ENCODE measurements around the gene GABRP.
"Not testable (repeated sequence)": the region's sequence is repeated elsewhere in the genome, so short reads cannot be mapped to it uniquely, and the experiment has no call there.

Gene GABRP, protein sequence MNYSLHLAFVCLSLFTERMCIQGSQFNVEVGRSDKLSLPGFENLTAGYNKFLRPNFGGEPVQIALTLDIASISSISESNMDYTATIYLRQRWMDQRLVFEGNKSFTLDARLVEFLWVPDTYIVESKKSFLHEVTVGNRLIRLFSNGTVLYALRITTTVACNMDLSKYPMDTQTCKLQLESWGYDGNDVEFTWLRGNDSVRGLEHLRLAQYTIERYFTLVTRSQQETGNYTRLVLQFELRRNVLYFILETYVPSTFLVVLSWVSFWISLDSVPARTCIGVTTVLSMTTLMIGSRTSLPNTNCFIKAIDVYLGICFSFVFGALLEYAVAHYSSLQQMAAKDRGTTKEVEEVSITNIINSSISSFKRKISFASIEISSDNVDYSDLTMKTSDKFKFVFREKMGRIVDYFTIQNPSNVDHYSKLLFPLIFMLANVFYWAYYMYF

DNA sequence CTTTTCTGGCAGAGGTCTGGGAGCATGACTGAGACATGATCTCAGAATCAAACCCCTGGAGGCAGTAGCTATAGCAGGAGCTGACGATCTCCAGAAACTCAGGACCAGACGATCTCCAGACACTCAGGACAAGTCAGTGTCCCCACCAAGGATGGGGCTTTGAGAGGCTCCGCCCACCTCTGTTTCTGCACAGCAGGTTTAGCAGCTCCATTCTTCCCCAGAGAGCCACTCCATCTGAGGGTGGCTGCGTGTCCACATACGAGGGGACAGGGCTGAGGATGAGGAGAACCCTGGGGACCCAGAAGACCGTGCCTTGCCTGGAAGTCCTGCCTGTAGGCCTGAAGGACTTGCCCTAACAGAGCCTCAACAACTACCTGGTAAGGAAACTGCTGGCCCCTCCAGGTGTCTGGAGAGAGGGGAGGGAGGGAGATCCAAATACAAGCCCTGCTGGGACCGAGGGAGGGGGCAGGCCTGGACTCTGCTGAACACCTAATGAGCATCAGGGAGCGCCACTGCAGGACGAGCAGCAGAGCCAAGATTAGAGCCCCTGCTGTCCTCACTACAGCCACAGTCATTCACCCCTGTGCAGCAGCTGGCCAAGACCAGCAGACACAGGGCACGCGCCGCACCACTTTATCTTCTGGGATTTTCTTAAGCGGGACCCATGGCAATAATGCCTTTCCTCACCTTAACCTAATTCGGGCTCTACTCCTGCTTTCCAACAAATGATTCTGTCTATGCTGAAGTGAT, at the start of gene GABRP:
Gene GABRP, plus strand, starts transcription at position 228 of the 750 bp plus-strand sequence. CDS start 4,891 bp downstream, outside the sequence.
- DNase-seq, result no peak

DNA sequence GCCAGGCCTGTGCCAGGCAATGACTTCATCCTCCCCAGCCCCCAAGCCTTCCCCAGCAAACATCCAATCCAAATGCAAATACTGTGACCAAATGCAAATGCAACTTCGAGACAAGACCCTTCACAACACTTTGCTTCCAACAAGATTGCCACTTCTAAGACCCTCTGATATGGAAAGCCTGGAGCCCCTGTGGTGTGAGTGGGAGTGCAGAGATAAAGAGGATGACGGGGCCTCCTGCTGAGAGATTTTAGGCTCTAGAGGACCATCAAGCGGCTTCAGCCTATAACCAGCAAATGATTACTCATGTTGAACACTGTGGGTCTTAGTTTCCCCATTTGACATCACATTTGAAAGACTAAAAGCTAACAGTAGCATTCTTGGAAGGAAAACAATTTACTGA, 46.6 kb upstream of the GABRP start:
- DNase-seq, result no peak

DNA sequence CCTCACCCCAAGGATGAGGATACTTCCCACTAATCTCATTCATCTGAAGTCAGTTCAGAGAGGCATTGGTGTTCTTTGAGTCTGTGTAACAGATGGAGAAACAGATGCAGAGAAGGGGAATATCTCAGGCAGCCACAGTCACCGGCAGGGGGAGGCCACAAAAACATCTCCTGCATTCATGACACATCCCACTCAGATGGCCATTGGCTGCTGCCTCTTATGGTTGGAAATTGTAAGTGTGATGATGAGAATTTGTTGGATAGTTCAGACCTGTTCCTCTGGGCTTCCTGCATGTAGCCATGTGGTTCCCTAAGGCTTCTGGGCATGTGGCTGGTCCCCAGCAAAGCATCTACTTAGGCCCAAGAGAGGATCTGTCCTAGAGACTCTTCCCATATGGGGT, 45.9 kb upstream of the GABRP start:
- no peak for DNase-seq

DNA sequence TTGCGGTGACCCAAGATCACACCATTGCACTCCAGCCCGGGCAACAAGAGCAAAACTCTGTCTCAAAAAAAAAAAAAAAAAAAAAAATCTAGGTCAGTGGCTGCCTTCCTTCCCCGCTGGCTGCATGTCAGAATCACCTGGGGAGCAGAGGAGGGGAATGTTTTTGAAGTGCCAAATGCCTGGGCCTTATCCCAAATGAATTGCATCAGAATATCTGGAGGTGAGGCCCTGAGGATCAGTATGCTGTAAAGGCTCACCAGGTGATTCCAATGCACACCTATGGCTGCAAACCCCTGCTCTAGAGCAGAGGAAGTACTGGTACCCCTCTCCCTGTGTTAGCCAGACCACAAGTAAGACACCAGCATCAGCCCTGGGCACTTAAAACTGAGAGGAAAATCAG, 44.7 kb upstream of the GABRP start:
- DNase-seq, result no peak

DNA sequence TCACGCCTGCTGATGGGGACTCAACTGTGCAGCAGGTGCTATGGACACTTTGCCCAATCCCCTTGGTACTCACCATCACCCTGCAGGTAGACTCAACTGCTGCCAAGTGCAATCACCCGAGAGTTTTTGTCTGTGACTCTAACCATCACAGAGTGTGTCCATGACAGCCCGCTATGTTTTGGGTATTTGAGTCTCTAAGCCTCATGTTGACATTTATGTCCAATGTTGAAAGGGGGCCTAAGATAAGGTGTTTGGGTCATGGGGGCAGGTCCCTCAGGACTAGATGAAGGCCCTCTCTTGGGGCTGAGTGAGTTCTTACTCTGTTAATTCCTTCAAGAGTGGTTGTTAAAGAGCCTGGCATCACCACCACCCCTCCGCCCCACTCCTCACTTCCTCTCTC, 44.1 kb upstream of the GABRP start:
- DNase-seq, result no peak

DNA sequence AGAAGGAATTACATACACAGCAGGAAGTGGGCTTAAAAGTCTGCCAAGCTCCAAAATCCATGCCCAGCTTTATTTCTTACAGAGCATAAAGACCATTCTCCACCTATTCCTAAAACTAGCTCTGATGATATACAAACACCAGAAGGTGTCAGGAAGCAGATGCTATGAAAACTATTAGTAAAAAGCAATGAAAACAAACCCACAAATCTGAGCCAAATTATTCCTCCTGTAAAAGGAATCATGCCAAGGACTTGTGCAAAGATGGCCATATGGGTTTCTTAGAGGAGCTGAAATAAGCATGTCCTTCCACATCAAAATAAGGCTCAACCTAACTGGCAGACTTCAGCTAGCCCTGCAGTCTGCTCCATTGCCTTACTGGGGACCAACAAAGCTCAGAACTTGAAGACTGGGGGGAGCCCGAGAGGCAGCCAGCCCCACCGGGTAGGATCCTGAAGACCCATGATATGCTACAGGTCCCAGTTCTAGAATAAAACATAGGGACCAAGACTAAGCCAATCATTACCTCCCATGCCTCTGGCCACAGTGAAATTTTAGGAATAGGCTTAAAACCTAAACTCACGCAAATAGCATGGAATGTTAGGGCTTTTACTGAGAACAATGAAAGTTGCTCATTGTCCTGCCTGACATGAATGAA, 42.8 kb upstream of the GABRP start:
- DNase-seq, result no peak

DNA sequence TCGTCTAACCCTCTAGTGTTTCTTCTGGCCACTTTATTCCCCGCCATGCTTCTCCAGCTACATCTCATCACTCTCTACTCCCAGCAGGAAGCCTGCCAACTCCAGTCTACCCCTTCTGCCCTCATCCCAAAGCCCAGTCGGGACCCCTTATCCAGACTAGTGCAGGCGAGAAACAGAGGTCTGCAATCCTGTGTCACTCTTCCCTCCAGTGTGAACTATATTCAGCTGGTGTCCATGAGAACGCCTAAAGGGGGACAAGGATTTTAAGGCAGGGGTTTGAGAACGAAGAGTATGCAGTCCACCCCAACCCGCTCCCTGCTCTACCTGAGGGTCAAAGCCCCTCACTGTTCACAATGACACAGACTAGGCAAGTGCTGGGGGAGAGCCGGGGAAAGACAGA, 41.7 kb upstream of the GABRP start:
- no peak for DNase-seq

DNA sequence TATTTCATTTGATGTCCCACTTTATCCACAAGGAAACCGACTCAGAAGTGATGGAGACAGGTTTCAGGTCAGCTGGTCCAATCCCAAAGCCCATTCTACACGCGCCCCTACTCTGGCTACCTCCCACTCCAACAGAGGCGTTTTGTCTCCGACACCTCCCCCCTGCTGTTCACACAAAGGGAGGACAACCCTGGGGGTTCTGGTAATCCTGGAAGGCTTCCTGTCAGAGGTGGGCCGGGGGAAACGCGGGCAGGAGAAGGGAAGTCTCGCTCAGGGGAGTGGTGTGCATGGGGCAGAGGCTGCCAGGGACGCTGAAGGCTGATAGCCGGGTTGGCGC, 39.7 kb upstream of the GABRP start:
- no peak for DNase-seq

DNA sequence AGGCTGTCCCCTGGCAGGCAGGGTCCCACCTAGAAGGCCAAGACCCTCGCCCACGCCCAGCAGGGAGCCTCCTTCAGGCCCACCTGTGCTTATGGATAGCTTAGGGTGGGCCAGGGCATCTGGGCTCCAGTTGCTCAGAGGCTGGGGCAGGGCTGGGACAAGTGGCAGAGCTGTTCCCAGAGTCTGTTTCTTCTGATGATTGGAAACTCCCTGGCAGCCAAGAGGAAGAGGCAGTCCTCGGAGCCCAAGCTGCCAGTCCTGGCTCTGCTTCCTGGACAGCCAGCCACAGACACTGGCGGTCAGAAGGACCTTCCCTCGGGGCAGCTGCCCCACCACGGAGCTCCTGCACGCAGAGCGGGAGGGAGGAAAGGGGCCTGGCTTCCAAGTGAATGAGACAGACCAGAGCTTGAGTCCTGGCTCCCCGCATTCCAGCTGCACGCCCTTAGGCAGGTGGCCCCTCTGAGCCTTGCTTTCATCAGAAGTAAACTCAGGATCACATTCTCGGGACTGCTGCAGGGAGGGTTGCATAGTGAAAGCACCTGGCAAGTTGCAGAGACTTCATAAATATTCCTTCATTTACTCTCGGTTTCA, 37.9 kb upstream of the GABRP start:
- DNase-seq, result no peak

DNA sequence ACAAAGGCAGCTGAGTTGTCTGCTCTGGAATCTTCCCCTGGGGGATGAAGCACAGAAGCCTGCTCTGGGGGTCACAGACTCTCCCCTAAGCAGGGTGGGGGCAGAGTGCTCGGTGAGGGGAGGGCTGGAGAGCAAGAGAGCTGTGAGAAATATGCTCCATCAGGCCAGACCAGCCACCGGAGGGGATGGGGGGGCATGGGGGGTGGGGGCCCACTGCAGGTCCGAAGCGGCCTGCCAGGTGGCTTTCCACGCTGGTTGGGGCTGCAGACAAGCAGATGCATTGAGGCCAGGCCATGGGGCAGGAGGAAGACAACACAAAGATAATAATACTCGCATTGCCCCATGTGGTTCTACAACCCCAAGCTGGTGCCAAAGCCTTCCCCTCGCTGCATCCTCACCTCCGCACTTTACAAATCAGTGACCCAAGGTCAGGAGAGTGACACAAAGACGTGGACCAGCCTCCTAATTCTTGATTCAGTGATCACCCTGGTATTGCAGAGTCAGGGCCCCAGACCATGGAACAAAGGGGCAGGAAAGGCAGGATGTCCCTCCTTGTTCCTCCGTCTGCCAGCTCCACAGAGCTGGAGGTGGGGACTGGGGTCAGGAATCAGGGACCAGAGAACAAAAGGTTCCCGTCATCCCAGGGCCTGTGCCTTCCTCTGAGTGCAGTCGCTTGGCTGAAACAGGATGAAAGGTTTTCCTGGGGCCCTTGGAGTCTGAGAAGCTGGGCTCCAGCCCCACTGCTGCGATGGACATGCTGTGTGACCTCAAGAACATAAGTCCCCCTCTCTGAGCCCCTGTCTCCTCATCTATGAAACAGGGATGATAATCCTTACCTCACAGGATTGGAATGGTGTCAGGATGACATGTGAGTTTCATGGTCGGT, 37.2 kb upstream of the GABRP start:
- DNase-seq, result no peak

DNA sequence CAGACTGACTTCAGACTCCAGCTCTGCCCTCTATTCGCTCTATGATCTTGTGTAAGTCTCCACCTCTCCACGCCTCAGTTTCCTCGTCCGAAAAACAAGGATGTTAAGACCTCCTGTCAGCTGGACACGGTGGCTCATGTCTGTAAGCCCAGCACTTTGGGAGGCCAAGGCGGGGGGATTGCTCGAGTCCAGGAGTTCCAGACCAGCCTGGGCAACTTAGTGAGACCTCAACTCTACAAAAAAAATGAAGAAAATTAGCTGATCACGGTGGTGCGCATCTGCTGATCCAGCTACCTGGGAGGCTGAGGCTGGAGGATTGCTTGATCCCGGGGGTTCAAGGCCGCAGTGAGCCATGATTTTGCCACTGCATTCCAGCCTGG, 36.6 kb upstream of the GABRP start:
- no peak for DNase-seq

DNA sequence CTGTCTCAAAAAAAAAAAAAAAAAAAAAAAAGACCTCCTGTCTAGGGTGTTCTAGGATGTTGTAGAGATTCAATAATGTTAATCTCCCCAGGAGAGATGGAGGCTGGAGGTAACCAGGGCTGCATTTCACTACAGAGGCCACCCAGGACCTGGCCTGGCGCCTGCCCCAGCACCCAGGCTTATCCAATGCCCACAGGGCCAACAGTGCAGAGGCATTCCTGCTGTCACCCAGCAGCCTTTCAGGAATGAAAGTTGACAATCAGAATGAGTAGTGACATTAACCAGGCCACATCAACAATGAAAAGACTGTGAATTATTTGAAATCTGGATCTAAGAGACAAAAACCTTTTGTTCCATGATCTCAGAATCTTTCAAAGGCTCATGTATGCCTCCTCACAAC, 36.2 kb upstream of the GABRP start:
- no peak for DNase-seq

DNA sequence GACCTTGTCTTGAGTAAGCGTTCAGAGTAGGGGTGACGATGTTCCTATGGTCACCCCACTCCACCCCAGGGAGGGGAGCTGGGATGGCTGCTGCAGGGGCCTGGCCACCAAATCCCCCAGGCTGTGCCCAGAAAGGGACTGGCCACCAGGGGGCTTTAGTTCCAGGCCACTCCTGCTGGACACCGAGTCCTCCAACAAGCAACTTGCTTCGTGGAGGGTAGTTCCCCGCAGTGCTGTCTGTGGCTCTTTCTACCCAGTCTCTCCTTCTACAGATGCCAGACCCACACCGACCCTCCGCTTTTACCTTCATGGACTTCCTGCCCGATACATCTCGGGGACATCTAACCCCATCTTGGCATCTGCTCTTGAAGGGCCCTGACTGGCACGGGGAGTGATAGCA, 35.7 kb upstream of the GABRP start:
- DNase-seq, result peak; percentile 16

DNA sequence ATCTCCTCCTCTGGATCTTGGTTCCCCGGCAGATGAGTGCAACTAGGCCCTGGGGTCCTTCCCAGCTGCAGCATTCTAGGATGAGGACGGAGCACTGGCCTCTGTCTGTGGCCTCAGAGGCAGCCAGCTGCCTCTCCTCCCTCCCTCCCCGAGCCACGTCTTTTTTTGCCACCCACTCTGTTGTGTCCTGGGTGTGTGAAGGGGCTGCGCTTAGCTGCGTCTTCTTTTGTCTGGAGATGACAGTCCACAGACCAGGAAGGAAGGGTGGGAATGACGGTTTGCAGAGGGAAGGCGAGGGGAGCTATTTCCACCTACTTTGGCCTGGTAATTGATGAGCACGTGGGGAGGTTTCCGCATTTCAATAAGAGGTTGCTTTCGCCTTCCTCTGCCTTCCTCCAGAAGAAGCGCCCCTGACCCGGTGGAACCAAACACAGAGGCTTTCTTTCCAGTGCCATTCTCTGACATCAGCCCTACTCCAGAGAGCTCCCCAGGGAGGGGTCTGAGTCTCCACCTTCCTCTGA, 34.5 kb upstream of the GABRP start:
- DNase-seq, result no peak

DNA sequence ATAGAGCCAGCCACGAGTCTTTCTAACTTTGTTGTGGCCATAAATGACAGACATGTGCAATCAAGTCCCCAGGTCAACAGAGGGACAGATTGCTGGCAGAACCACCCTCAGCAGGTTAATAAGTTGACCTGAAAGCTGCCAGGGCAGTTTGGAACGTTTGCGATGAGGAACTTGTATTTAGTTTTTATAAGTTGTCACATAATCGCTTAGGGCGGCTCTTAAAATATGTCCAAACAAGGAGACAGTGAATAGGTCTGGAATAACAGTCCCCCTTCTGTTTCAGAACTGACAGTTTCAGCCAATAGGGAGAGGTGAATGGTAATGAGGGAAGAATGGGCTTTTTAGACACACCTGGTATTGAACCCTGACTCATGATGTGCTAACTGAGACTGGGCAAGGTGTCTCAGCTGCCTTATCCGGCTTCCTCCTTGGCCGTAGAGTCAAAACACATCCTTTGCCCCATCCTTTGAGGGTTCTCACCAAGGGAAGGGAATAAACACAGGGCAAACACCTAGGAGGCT, 33.6 kb upstream of the GABRP start:
- no peak for DNase-seq

DNA sequence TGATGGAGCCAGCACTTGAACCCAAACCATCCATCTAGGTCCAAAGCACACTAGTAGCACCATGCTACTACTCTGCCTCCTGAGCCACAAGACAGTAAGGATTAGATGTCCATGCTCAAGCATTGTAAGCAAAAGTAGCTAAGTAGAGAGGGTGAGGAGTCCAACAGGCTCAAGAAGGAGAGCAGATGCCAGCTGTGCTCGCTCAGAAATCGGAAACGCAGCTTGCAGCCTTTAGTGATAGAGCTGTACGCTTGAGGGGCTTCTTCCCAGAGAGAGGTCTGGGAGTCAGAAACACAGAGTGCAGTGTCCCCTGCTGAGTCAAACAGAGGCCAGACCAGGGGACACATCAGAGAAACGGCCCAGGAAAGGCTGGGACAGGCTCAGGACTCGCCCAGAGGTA, 32.7 kb upstream of the GABRP start:
- DNase-seq, result no peak

DNA sequence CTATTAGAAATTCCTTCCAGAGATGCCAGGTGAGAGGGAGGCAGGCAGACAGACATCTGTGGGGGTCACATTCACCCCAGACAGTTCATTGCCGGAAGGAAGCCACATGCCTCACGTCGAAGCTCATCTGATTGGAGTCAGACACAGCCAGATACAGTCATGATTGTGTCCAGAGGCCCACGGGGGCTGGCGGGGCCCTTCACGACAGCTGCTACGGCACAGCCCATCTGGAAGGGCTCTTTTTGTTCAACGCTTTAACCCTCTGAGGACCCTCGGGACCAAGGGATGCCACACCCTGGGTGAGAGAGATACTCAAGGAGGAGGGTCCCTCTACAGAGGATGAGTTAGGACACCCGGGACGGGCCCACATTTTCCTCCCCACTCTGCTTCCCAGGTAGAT, 31.9 kb upstream of the GABRP start:
- DNase-seq, result no peak

DNA sequence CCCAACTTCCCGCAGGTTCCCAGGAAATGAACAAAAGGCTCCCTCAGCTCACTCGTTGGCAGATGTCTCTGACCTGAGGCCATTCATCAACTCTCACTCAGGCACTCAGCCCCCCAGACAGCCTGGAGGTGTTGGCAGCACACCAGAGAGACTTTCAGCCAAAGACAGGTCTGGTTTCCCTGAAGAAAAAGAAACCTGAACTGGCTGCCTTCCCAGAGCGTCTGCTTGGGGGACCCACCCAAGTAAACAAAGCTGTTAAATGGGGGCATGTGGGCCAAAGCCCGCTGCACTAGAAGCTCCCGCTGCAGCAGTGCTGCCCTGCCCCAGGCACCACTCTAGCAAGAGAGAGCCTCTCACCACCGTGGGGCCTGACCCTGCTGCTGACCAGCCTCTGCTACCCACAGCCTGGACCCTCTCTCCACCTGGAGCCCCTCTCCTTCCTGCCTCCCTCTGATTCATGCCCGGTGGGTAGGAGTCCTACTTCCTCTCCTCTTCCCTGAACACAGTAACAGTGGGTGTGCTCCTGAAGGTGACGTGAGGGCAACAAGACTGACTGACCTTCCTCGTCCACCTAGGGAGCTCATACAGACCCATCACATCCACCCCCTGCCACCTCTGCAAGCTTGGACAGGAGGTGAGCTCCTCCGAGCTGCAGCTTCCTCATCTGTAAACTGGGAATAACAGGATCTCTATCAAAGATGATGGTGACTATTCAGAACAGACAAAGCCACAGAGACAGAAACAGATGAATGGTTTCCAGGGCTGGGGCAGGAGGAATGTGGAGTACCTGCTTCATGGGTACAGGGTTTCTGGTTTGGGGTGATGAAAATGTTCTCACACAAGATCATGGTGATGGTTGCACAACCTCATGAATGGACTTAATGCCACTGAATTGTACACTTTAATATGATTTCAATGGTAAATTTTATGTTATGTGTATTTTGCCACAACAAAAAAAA, 31.0 kb upstream of the GABRP start:
- DNase-seq, result no peak

DNA sequence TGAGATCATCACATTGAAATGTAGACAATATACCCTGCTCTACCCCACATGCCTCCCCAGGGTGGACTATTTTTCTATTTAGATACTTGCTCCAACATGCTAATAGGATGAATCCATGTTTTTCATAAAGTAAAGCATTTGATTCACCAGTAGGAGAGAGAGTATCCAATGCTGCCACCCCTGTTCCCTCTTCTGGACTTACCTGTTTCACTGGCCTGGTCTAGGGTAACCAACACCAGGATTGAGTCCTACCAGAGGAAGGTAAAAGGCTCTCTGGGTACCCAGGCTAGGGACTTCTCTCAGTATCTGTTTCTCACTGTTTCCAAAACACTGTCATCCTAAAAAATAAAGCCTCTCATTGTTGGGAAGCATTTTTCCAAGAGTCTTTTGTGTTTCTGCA, 30.2 kb upstream of the GABRP start:
- no peak for DNase-seq

DNA sequence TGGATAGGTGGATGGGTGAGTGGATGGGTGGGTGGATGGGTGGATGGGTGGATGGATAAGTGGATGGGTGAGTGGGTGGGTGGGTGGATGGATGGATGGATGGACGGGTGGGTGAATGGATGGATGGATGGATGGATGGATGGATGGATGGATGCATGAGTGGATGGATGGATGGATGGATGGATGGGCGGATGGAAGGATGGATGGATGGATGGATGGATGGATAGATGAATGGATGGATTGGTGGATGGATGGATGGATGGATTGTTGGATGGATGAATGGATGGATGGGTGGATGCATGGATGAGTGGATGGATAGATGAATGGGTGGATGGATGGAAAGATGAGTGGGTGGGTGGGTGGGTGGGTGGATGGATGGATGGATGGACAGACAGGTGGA, 29.0 kb upstream of the GABRP start:
- not testable (repeated sequence) for DNase-seq

Data from hematopoietic multipotent progenitor cell treated with erythropoietin and hydrocortisone succinate and interleukin-3 and kit ligand, for 6 days (in vitro differentiated cells).